ENCODE data around the gene DIP2B.
"Not testable (repeated sequence)": the region's sequence is repeated elsewhere in the genome, so short reads cannot be mapped to it uniquely, and the experiment has no call there.

DIP2B gene

GRCh38 chr12:50521781-50522180, 17.0 kb downstream of the DIP2B start:
- not testable (repeated sequence) for H3K9ac ChIP-seq (ENCODE audit: low read depth, low read length); H3K4me1 ChIP-seq (ENCODE audit: control insufficient read depth, insufficient read depth, low read length)

GRCh38 chr12:50523772-50524171, 19.0 kb downstream of the DIP2B start:
- no peak overlapping the region for H3K9ac ChIP-seq (ENCODE audit: low read depth, low read length)
- no peaks in the 10 kb centered on the region for H3K27me3 ChIP-seq (ENCODE audit: control insufficient read depth, insufficient read depth, low read length)
- no peaks in the 10 kb centered on the region for H3K4me1 ChIP-seq (ENCODE audit: control insufficient read depth, insufficient read depth, low read length)
- H3K9me3 ChIP-seq (ENCODE audit: control insufficient read depth, insufficient read depth, low read length), result no peaks in the 10 kb centered on the region
- no peaks in the 10 kb centered on the region for H3K36me3 ChIP-seq (ENCODE audit: control insufficient read depth, insufficient read depth, low read length)
- H3K4me3 ChIP-seq (ENCODE audit: low read depth, low read length), result no peak overlapping the region

More at GRCh38 chr12:50521781-50522180, 17.0 kb downstream of the DIP2B start:
- not testable (repeated sequence) for H3K36me3 ChIP-seq (ENCODE audit: control insufficient read depth, insufficient read depth, low read length); H3K9me3 ChIP-seq (ENCODE audit: control insufficient read depth, insufficient read depth, low read length); H3K27me3 ChIP-seq (ENCODE audit: control insufficient read depth, insufficient read depth, low read length); H3K4me3 ChIP-seq (ENCODE audit: low read depth, low read length)

- H3K4me3 ChIP-seq (ENCODE audit: low read depth, low read length), result no peak overlapping the region
- no peaks in the 10 kb centered on the region for H3K27me3 ChIP-seq (ENCODE audit: control insufficient read depth, insufficient read depth, low read length)
- no peaks in the 10 kb centered on the region for H3K9me3 ChIP-seq (ENCODE audit: control insufficient read depth, insufficient read depth, low read length)
- H3K4me1 ChIP-seq (ENCODE audit: control insufficient read depth, insufficient read depth, low read length), result no peaks in the 10 kb centered on the region
- H3K9ac ChIP-seq (ENCODE audit: low read depth, low read length), result no peak overlapping the region
- no peaks in the 10 kb centered on the region for H3K36me3 ChIP-seq (ENCODE audit: control insufficient read depth, insufficient read depth, low read length)
Observed at GRCh38 chr12:50524621-50525020, 19.8 kb downstream of the DIP2B start.

- no peaks in the 10 kb centered on the region for H3K36me3 ChIP-seq (ENCODE audit: control insufficient read depth, insufficient read depth, low read length)
Observed at GRCh38 chr12:50525422-50525821, 20.6 kb downstream of the DIP2B start.

GRCh38 chr12:50527359-50527726, 22.6 kb downstream of the DIP2B start:
- Histone ChIP-seq H3K4me3 (ENCODE audit: low read depth, low read length) (no peak overlapping the region), H3K36me3 (ENCODE audit: control insufficient read depth, insufficient read depth, low read length) (no peaks in the 10 kb centered on the region), H3K9ac (ENCODE audit: low read depth, low read length) (no peak overlapping the region), H3K27me3 (ENCODE audit: control insufficient read depth, insufficient read depth, low read length) (no peaks in the 10 kb centered on the region), H3K4me1 (ENCODE audit: control insufficient read depth, insufficient read depth, low read length) (peaks cover 2% of the 10 kb centered on the region), H3K9me3 (ENCODE audit: control insufficient read depth, insufficient read depth, low read length) (no peaks in the 10 kb centered on the region)

More at GRCh38 chr12:50525422-50525821, 20.6 kb downstream of the DIP2B start:
- no peaks in the 10 kb centered on the region for H3K9me3 ChIP-seq (ENCODE audit: control insufficient read depth, insufficient read depth, low read length)
- H3K9ac ChIP-seq (ENCODE audit: low read depth, low read length), result no peak overlapping the region
- no peak overlapping the region for H3K4me3 ChIP-seq (ENCODE audit: low read depth, low read length)
- H3K4me1 ChIP-seq (ENCODE audit: control insufficient read depth, insufficient read depth, low read length), result no peaks in the 10 kb centered on the region
- H3K27me3 ChIP-seq (ENCODE audit: control insufficient read depth, insufficient read depth, low read length), result no peaks in the 10 kb centered on the region

GRCh38 chr12:50528800-50529199, 24.0 kb downstream of the DIP2B start:
- Histone ChIP-seq H3K4me1 (ENCODE audit: control insufficient read depth, insufficient read depth, low read length) (peaks cover 6% of the 10 kb centered on the region), H3K27me3 (ENCODE audit: control insufficient read depth, insufficient read depth, low read length) (no peaks in the 10 kb centered on the region), H3K9me3 (ENCODE audit: control insufficient read depth, insufficient read depth, low read length) (no peaks in the 10 kb centered on the region), H3K9ac (ENCODE audit: low read depth, low read length) (no peak overlapping the region), H3K4me3 (ENCODE audit: low read depth, low read length) (no peak overlapping the region), H3K36me3 (ENCODE audit: control insufficient read depth, insufficient read depth, low read length) (no peaks in the 10 kb centered on the region)

GRCh38 chr12:50529345-50529744, 24.6 kb downstream of the DIP2B start:
- Histone ChIP-seq H3K9me3 (ENCODE audit: control insufficient read depth, insufficient read depth, low read length) (no peaks in the 10 kb centered on the region), H3K36me3 (ENCODE audit: control insufficient read depth, insufficient read depth, low read length) (no peaks in the 10 kb centered on the region), H3K9ac (ENCODE audit: low read depth, low read length) (no peak overlapping the region), H3K27me3 (ENCODE audit: control insufficient read depth, insufficient read depth, low read length) (no peaks in the 10 kb centered on the region), H3K4me1 (ENCODE audit: control insufficient read depth, insufficient read depth, low read length) (peaks cover 6% of the 10 kb centered on the region), H3K4me3 (ENCODE audit: low read depth, low read length) (no peak overlapping the region)

- H3K27me3 ChIP-seq (ENCODE audit: control insufficient read depth, insufficient read depth, low read length), result no peaks in the 10 kb centered on the region
- H3K36me3 ChIP-seq (ENCODE audit: control insufficient read depth, insufficient read depth, low read length), result no peaks in the 10 kb centered on the region
- H3K4me3 ChIP-seq (ENCODE audit: low read depth, low read length), result no peak overlapping the region
- peaks cover 6% of the 10 kb centered on the region for H3K4me1 ChIP-seq (ENCODE audit: control insufficient read depth, insufficient read depth, low read length)
- H3K9ac ChIP-seq (ENCODE audit: low read depth, low read length), result no peak overlapping the region
- no peaks in the 10 kb centered on the region for H3K9me3 ChIP-seq (ENCODE audit: control insufficient read depth, insufficient read depth, low read length)
Observed at GRCh38 chr12:50530532-50530931, 25.7 kb downstream of the DIP2B start.

- no peaks in the 10 kb centered on the region for H3K27me3 ChIP-seq (ENCODE audit: control insufficient read depth, insufficient read depth, low read length)
- no peak overlapping the region for H3K9ac ChIP-seq (ENCODE audit: low read depth, low read length)
- no peaks in the 10 kb centered on the region for H3K9me3 ChIP-seq (ENCODE audit: control insufficient read depth, insufficient read depth, low read length)
- no peaks in the 10 kb centered on the region for H3K36me3 ChIP-seq (ENCODE audit: control insufficient read depth, insufficient read depth, low read length)
- H3K4me1 ChIP-seq (ENCODE audit: control insufficient read depth, insufficient read depth, low read length), result peaks cover 6% of the 10 kb centered on the region
- no peak overlapping the region for H3K4me3 ChIP-seq (ENCODE audit: low read depth, low read length)
Observed at GRCh38 chr12:50533203-50533584, 28.4 kb downstream of the DIP2B start.

GRCh38 chr12:50533971-50534370, 29.2 kb downstream of the DIP2B start:
- H3K9ac ChIP-seq (ENCODE audit: low read depth, low read length), result no peak overlapping the region
- no peak overlapping the region for H3K4me3 ChIP-seq (ENCODE audit: low read depth, low read length)
- H3K9me3 ChIP-seq (ENCODE audit: control insufficient read depth, insufficient read depth, low read length), result no peaks in the 10 kb centered on the region
- H3K36me3 ChIP-seq (ENCODE audit: control insufficient read depth, insufficient read depth, low read length), result no peaks in the 10 kb centered on the region
- H3K4me1 ChIP-seq (ENCODE audit: control insufficient read depth, insufficient read depth, low read length), result peaks cover 6% of the 10 kb centered on the region
- H3K27me3 ChIP-seq (ENCODE audit: control insufficient read depth, insufficient read depth, low read length), result no peaks in the 10 kb centered on the region

- Histone ChIP-seq H3K4me3 (ENCODE audit: low read depth, low read length) (no peak overlapping the region), H3K9me3 (ENCODE audit: control insufficient read depth, insufficient read depth, low read length) (no peaks in the 10 kb centered on the region), H3K9ac (ENCODE audit: low read depth, low read length) (no peak overlapping the region), H3K27me3 (ENCODE audit: control insufficient read depth, insufficient read depth, low read length) (no peaks in the 10 kb centered on the region), H3K36me3 (ENCODE audit: control insufficient read depth, insufficient read depth, low read length) (no peaks in the 10 kb centered on the region), H3K4me1 (ENCODE audit: control insufficient read depth, insufficient read depth, low read length) (peaks cover 4% of the 10 kb centered on the region)
Observed at GRCh38 chr12:50536831-50537537, 32.2 kb downstream of the DIP2B start.

GRCh38 chr12:50537538-50537919, 32.7 kb downstream of the DIP2B start:
- H3K9ac ChIP-seq (ENCODE audit: low read depth, low read length), result no peak overlapping the region
- no peak overlapping the region for H3K4me3 ChIP-seq (ENCODE audit: low read depth, low read length)
- H3K4me1 ChIP-seq (ENCODE audit: control insufficient read depth, insufficient read depth, low read length), result peaks cover 4% of the 10 kb centered on the region

More at GRCh38 chr12:50537538-50537919, 32.7 kb downstream of the DIP2B start:
- no peaks in the 10 kb centered on the region for H3K36me3 ChIP-seq (ENCODE audit: control insufficient read depth, insufficient read depth, low read length)
- no peaks in the 10 kb centered on the region for H3K27me3 ChIP-seq (ENCODE audit: control insufficient read depth, insufficient read depth, low read length)
- H3K9me3 ChIP-seq (ENCODE audit: control insufficient read depth, insufficient read depth, low read length), result no peaks in the 10 kb centered on the region

All from iPS-15b (cell line).